OCI-LY1 (cell line): ENCODE measurements around the gene ARL5A.

Source experiments
- H2AFZ ChIP-seq: fragments of 200-600 bp; sonication (generic), shearing (Covaris generic); 2 replicates; pipeline ENCODE4 v1.6.0; 2014; ENCODE audit warnings: antibody characterized with exemption, mild to moderate bottlenecking, low read length
- H3F3A ChIP-seq: fragments of 200-600 bp; sonication (generic), shearing (Covaris generic); 2 replicates; pipeline ENCODE4 v1.6.0; 2014; ENCODE audit warnings: mild to moderate bottlenecking, antibody characterized with exemption, low read length, moderate library complexity; ENCODE audit not compliant: insufficient read depth
- H3K27ac ChIP-seq: fragments of 200-600 bp; sonication (generic); 2 replicates; pipeline ENCODE4 v1.5.1; 2014; ENCODE audit warnings: low read length, mixed run types, mild to moderate bottlenecking, low read depth; ENCODE audit not compliant: poor library complexity, severe bottlenecking
- H3K27me3 ChIP-seq: fragments of 200-600 bp; sonication (generic); 2 replicates; pipeline ENCODE4 v1.6.0; 2014; ENCODE audit warnings: antibody characterized with exemption, mild to moderate bottlenecking, low read length, moderate library complexity; ENCODE audit not compliant: insufficient read depth
- H3K36me3 ChIP-seq: fragments of 200-600 bp; sonication (generic); 2 replicates; pipeline ENCODE4 v1.6.1; 2014; ENCODE audit warnings: mild to moderate bottlenecking, antibody characterized with exemption, low read length, moderate library complexity, mixed read lengths; ENCODE audit not compliant: insufficient read depth
- H3K4me1 ChIP-seq: fragments of 200-600 bp; sonication (generic); 2 replicates; pipeline ENCODE4 v1.5.1; 2014; ENCODE audit warnings: mild to moderate bottlenecking, low read length, moderate library complexity; ENCODE audit not compliant: insufficient read depth, severe bottlenecking
- H3K4me2 ChIP-seq: fragments of 200-600 bp; sonication (generic), shearing (Covaris generic); 2 replicates; pipeline ENCODE4 v1.6.1; 2014; ENCODE audit warnings: low read length
- H3K4me3 ChIP-seq: fragments of 200-600 bp; sonication (generic); 2 replicates; pipeline ENCODE4 v1.5.1; 2014; ENCODE audit warnings: low read length, low read depth, mild to moderate bottlenecking, mixed read lengths; ENCODE audit not compliant: poor library complexity, severe bottlenecking
- H3K79me2 ChIP-seq: fragments of 200-600 bp; shearing (Covaris generic); 2 replicates; pipeline ENCODE4 v1.6.1; 2016; ENCODE audit warnings: mixed run types, low read length, mixed read lengths; ENCODE audit not compliant: insufficient read depth
- H3K9ac ChIP-seq: fragments of 200-600 bp; sonication (generic), shearing (Covaris generic); 2 replicates; pipeline ENCODE4 v1.6.1; 2014; ENCODE audit warnings: mild to moderate bottlenecking, low read length, mixed read lengths
- H3K9me2 ChIP-seq: fragments of 200-600 bp; sonication (generic), shearing (Covaris generic); 2 replicates; pipeline ENCODE4 v1.6.1; 2014; ENCODE audit warnings: low read depth, mild to moderate bottlenecking, low read length, mixed read lengths
- H3K9me3 ChIP-seq: fragments of 200-600 bp; shearing (Covaris generic); 2 replicates; pipeline ENCODE4 v1.6.1; 2014; ENCODE audit warnings: low read length, mixed read lengths
- H4K20me1 ChIP-seq: fragments of 200-600 bp; sonication (generic), shearing (Covaris generic); 2 replicates; pipeline ENCODE4 v1.6.0; 2016; ENCODE audit warnings: mild to moderate bottlenecking, low read length; ENCODE audit not compliant: insufficient read depth
- EZH2 ChIP-seq: fragments of 200-600 bp; sonication (generic), shearing (Covaris generic); IDR thresholded peaks from 2 replicates; pipeline ENCODE4 v1.8.0; 2017; ENCODE audit warnings: borderline replicate concordance, mixed run types, mild to moderate bottlenecking, antibody characterized with exemption, low read length, moderate library complexity, mixed read lengths
- TF ChIP-seq, protein P1 (sequence below): fragments of 200-600 bp; sonication (generic), shearing (Covaris generic); IDR thresholded peaks from 2 replicates; pipeline ENCODE4 v1.5.1; 2017; ENCODE audit warnings: mild to moderate bottlenecking, antibody characterized with exemption, low read length, moderate library complexity, mixed read lengths

The ARL5A gene

DNA sequence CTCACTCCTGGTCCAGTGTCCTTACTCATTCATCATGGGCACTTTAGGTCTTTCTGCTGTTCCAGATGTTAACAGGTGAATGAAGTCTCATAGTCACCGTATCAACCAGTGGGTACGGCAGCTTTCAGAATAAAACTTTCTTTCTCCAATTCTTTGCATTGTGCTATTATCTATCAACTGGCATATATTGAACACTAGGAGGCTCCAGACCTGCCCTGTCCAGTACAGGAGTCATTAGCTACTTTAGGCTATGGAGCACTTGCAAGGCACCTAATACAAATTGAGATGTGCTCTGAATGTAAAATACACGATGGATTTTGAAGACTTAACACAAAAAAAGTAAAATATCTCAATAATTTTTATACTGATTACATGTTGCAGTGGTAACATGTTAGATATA, 50.7 kb downstream of the ARL5A start:
- H3K4me3 ChIP-seq = no peak overlapping the region
- no peaks in the 10 kb centered on the region for H4K20me1 ChIP-seq
- no peaks in the 10 kb centered on the region for H3K27me3 ChIP-seq
- no peaks in the 10 kb centered on the region for H3K9me3 ChIP-seq
- no peak overlapping the region for H2AFZ ChIP-seq
- H3K4me1 ChIP-seq = peaks cover 19% of the 10 kb centered on the region
- H3K9me2 ChIP-seq = no peaks in the 10 kb centered on the region
- H3K36me3 ChIP-seq = peaks cover 31% of the 10 kb centered on the region
- TF ChIP-seq, protein P1, sequence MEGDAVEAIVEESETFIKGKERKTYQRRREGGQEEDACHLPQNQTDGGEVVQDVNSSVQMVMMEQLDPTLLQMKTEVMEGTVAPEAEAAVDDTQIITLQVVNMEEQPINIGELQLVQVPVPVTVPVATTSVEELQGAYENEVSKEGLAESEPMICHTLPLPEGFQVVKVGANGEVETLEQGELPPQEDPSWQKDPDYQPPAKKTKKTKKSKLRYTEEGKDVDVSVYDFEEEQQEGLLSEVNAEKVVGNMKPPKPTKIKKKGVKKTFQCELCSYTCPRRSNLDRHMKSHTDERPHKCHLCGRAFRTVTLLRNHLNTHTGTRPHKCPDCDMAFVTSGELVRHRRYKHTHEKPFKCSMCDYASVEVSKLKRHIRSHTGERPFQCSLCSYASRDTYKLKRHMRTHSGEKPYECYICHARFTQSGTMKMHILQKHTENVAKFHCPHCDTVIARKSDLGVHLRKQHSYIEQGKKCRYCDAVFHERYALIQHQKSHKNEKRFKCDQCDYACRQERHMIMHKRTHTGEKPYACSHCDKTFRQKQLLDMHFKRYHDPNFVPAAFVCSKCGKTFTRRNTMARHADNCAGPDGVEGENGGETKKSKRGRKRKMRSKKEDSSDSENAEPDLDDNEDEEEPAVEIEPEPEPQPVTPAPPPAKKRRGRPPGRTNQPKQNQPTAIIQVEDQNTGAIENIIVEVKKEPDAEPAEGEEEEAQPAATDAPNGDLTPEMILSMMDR = peak; percentile 14; the same call in 1 of the 2 replicates
- no peak for TF ChIP-seq EZH2
- no peak overlapping the region for H3K27ac ChIP-seq
- H3F3A ChIP-seq = peaks cover 6% of the 10 kb centered on the region
- no peaks in the 10 kb centered on the region for H3K79me2 ChIP-seq
- H3K9ac ChIP-seq = no peak overlapping the region
- no peak overlapping the region for H3K4me2 ChIP-seq

DNA sequence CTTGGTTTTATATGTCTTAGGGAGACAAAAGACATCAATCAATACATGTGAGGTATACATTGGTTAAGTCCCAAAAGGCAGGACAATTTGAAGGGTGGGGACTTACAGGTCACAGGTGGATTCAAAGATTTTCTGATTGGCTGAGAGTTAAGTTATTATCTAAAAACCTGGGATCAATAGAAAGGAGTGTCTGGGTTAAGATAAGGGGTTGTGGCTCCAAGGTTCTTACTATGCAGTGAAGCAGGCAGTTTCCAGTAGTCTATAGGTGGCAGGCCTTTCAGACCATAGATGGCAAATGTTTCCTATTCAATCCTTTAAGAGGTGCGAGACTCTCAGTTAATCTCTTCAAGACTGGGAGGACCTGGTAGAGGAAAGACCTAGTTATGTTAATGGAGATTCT, 51.9 kb downstream of the ARL5A start:
- Histone ChIP-seq H3K4me3 (no peak overlapping the region), H4K20me1 (no peaks in the 10 kb centered on the region), H3K27me3 (no peaks in the 10 kb centered on the region), H2AFZ (no peak overlapping the region), H3K4me2 (no peak overlapping the region), H3K9me2 (no peaks in the 10 kb centered on the region), H3K9me3 (no peaks in the 10 kb centered on the region), H3K9ac (no peak overlapping the region), H3K36me3 (peaks cover 26% of the 10 kb centered on the region), H3K27ac (no peak overlapping the region), H3K79me2 (no peaks in the 10 kb centered on the region), H3K4me1 (peaks cover 30% of the 10 kb centered on the region), H3F3A (peaks cover 6% of the 10 kb centered on the region)
- TF ChIP-seq, protein P1 = no peak
- TF ChIP-seq EZH2 = no peak

DNA sequence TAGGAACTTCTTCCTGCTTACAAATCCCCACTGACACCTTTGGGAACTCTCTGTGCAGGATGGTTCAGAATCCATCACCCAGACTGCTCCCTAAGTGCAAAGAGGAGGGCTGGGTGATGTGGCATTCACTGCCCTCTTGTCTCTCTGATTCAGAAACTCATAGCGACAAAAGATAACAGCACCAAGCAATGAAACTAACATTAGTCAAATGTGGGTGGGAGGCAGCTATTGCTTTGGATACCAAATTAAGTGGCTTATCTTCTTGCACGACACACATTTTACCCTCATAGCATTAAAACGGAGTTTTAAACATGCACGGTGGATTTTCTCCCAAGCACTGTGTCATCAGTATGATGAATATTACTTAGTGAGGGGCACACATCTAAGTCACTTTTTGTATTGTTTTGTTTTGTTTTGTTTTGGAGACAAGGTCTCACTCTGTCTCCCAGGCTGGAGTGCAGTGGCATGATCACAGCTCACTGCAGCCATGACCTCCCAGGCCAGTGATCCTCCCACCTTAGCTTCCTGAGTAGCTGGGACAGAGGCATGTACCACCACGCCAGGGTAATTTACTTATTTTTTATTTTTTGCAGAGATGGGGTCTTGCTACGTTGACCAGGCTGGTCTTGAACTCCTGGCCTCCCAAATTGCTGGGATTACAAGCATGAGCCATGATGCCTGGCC, 53.0 kb downstream of the ARL5A start:
- peaks cover 6% of the 10 kb centered on the region for H3F3A ChIP-seq
- peaks cover 39% of the 10 kb centered on the region for H3K4me1 ChIP-seq
- no peaks in the 10 kb centered on the region for H3K27me3 ChIP-seq
- H2AFZ ChIP-seq = no peak overlapping the region
- H3K4me3 ChIP-seq = no peak overlapping the region
- no peaks in the 10 kb centered on the region for H3K9me2 ChIP-seq
- TF ChIP-seq, protein P1 = no peak
- TF ChIP-seq EZH2 = no peak
- H3K9me3 ChIP-seq = no peaks in the 10 kb centered on the region
- H3K36me3 ChIP-seq = peaks cover 21% of the 10 kb centered on the region
- peak overlapping the region; percentile 67 for H3K27ac ChIP-seq
- H3K9ac ChIP-seq = peak overlapping the region; percentile 50
- peak overlapping the region; percentile 23; the same call in 1 of the 2 replicates for H3K4me2 ChIP-seq
- H4K20me1 ChIP-seq = no peaks in the 10 kb centered on the region
- H3K79me2 ChIP-seq = no peaks in the 10 kb centered on the region
